ENCODE data around the gene MCTP1. TPM values are rescaled to one million over a fixed set of nuclear protein-coding genes. Genes with fewer than 3 reads are reported as not detected.
A peak's percentile ranks its signal among the peaks of the same experiment; 100 is the strongest.

Gene MCTP1
- total and polyA plus RNA-seq, 2 donors from 2014 or later = 1.4 to 19.3 TPM

DNA sequence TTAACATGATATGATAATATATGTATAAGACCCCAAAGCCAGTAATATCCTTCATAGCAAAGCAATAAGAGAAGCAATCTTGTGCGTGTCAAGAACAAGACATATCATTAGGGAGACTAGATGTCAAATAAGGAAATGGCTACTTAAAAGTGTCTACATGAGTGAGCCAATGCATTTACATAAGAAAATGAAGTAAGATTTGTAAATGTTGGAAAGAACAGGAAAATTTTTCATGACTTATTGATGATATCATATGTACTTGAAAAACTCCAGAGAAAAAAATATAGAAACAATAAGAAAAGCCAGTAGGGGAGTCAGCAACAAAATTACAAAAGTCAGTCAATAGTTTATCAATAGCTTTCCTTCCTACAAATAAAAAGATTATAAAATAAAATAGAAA lies 13.8 kb upstream of the MCTP1 start:
- no peaks in the 10 kb centered on the region for H3K27me3 ChIP-seq (ENCODE audit: control insufficient read depth, insufficient read depth, low read length)
- H3K9me3 ChIP-seq (ENCODE audit: control insufficient read depth in 2 of 3, insufficient read depth in 1 of 3, low read length in 3 of 3) = no peaks in the 10 kb centered on the region
- H3K9ac ChIP-seq (ENCODE audit: low read length in 3 of 3) = no peak overlapping the region
- TF ChIP-seq, protein P1, sequence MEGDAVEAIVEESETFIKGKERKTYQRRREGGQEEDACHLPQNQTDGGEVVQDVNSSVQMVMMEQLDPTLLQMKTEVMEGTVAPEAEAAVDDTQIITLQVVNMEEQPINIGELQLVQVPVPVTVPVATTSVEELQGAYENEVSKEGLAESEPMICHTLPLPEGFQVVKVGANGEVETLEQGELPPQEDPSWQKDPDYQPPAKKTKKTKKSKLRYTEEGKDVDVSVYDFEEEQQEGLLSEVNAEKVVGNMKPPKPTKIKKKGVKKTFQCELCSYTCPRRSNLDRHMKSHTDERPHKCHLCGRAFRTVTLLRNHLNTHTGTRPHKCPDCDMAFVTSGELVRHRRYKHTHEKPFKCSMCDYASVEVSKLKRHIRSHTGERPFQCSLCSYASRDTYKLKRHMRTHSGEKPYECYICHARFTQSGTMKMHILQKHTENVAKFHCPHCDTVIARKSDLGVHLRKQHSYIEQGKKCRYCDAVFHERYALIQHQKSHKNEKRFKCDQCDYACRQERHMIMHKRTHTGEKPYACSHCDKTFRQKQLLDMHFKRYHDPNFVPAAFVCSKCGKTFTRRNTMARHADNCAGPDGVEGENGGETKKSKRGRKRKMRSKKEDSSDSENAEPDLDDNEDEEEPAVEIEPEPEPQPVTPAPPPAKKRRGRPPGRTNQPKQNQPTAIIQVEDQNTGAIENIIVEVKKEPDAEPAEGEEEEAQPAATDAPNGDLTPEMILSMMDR (IDR thresholded peaks at IDR 0.05; ENCODE audit: borderline replicate concordance, extremely low read depth, insufficient read depth) = no peak
- H3K4me3 ChIP-seq (ENCODE audit: low read length in 3 of 3) = no peak overlapping the region
- H3K36me3 ChIP-seq (ENCODE audit: control insufficient read depth in 2 of 3, insufficient read depth in 3 of 3, low read length in 3 of 3) = no peaks in the 10 kb centered on the region
- no peak overlapping the region for H3K27ac ChIP-seq (ENCODE audit: low read depth in 2 of 2, low read length in 2 of 2)
- intact Hi-C loops (cut with DNase I) = no loop called here
- FAIRE-seq = no peak
- H3K4me1 ChIP-seq (ENCODE audit: control insufficient read depth in 2 of 3, insufficient read depth in 2 of 3, low read depth in 1 of 3, low read length in 3 of 3) = no peaks in the 10 kb centered on the region
- no peak for DNase-seq

DNA sequence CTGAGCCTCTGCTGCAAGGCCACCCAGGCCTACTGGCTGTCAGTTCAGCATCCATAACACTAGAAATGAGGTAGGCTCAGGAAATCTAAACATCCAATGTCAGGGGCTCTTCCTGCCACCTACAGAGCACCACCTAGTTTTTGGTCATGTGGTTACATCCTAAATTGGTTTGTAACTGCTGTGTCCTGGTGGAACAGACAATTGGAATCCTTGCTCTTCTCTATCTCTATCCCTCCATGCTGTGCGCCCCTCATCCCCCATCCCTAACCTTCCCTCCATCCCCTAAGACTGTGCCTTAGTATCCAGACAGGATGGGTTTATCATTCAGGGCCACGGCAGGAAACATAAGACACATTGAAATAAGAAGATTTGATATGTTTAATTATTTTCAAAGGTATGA lies 11.4 kb upstream of the MCTP1 start:
- intact Hi-C loops (cut with DNase I) = no loop called here
- no peaks in the 10 kb centered on the region for H3K9me3 ChIP-seq (ENCODE audit: control insufficient read depth in 2 of 3, insufficient read depth in 1 of 3, low read length in 3 of 3)
- FAIRE-seq (no peak), DNase-seq (no peak)
- no peaks in the 10 kb centered on the region for H3K4me1 ChIP-seq (ENCODE audit: control insufficient read depth in 2 of 3, insufficient read depth in 2 of 3, low read depth in 1 of 3, low read length in 3 of 3)
- no peak overlapping the region for H3K9ac ChIP-seq (ENCODE audit: low read length in 3 of 3)
- no peaks in the 10 kb centered on the region for H3K27me3 ChIP-seq (ENCODE audit: control insufficient read depth, insufficient read depth, low read length)
- no peaks in the 10 kb centered on the region for H3K36me3 ChIP-seq (ENCODE audit: control insufficient read depth in 2 of 3, insufficient read depth in 3 of 3, low read length in 3 of 3)
- TF ChIP-seq, protein P1 (IDR thresholded peaks at IDR 0.05; ENCODE audit: borderline replicate concordance, extremely low read depth, insufficient read depth) = no peak
- no peak overlapping the region for H3K27ac ChIP-seq (ENCODE audit: low read depth in 2 of 2, low read length in 2 of 2)
- H3K4me3 ChIP-seq (ENCODE audit: low read length in 3 of 3) = no peak overlapping the region

DNA sequence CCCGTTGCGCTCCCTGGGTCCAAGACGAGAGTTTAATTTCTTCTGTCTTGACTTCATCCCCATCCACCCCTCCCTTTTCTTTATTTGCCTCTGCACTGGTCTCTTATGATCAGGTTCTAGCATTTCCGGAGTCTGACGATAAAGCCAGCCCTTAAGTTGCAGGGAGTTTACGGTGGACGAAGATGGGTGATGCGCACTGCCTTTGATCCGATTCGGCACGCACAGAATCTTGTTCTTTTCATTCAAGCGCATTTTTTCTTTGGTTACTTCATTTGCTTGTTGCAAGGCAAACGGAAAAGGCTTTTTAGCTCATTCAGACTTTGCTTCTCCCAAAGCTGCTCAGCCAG lies 488 bp upstream of the MCTP1 start:
- H3K27ac ChIP-seq (ENCODE audit: low read depth in 2 of 2, low read length in 2 of 2) = no peak overlapping the region
- peak overlapping the region in 2 of 3 donors; percentile 53 to 60 for H3K4me3 ChIP-seq (ENCODE audit: low read length in 3 of 3)
- H3K9me3 ChIP-seq (ENCODE audit: control insufficient read depth in 2 of 3, insufficient read depth in 1 of 3, low read length in 3 of 3) = no peaks in the 10 kb centered on the region
- H3K36me3 ChIP-seq (ENCODE audit: control insufficient read depth in 2 of 3, insufficient read depth in 3 of 3, low read length in 3 of 3) = no peaks in the 10 kb centered on the region
- peaks cover 24% of the 10 kb centered on the region for H3K27me3 ChIP-seq (ENCODE audit: control insufficient read depth, insufficient read depth, low read length)
- peaks cover 0 to 5% (median 4%) of the 10 kb centered on the region in 3 donors for H3K4me1 ChIP-seq (ENCODE audit: control insufficient read depth in 2 of 3, insufficient read depth in 2 of 3, low read depth in 1 of 3, low read length in 3 of 3)
- H3K9ac ChIP-seq (ENCODE audit: low read length in 3 of 3) = no peak overlapping the region
- no peak for FAIRE-seq
- DNase-seq = no peak
- TF ChIP-seq, protein P1 (IDR thresholded peaks at IDR 0.05; ENCODE audit: borderline replicate concordance, extremely low read depth, insufficient read depth) = no peak
- intact Hi-C loops (cut with DNase I) = no loop called here

Data from kidney (tissue), 14 donors.